Type B pancreatic cell (in vitro differentiated cells): ENCODE measurements around the gene TEX13D. TPM values are rescaled to one million over a fixed set of nuclear protein-coding genes. Genes with fewer than 3 reads are reported as not detected.
"Not testable (repeated sequence)": the region's sequence is repeated elsewhere in the genome, so short reads cannot be mapped to it uniquely, and the experiment has no call there.

ENCODE experiments used
- DNase-seq: peaks from one replicate; pipeline ENCODE4 v3.0.0; 2021; ENCODE audit warnings: mixed read lengths; ENCODE audit not compliant: unreplicated experiment; ENCODE audit errors: extremely low spot score
- H3K27ac Mint-ChIP-seq: 2 replicates; pipeline ENCODE4 v1.8.0; 2021; ENCODE audit warnings: mild to moderate bottlenecking, mixed read lengths
- H3K27me3 Mint-ChIP-seq: 2 replicates; pipeline ENCODE4 v1.8.0; 2021; ENCODE audit warnings: mixed read lengths
- H3K36me3 Mint-ChIP-seq: 2 replicates; pipeline ENCODE4 v1.8.0; 2021; ENCODE audit warnings: mixed read lengths
- H3K4me1 Mint-ChIP-seq: one replicate; pipeline ENCODE4 v1.8.0; 2021; ENCODE audit warnings: mixed read lengths; ENCODE audit not compliant: unreplicated experiment
- H3K4me3 Mint-ChIP-seq: 2 replicates; pipeline ENCODE4 v1.8.0; 2021; ENCODE audit warnings: mild to moderate bottlenecking, mixed read lengths
- H3K9me3 Mint-ChIP-seq: 2 replicates; pipeline ENCODE4 v1.8.0; 2021; ENCODE audit warnings: mixed read lengths
- total RNA-seq: library from RNA; stranded (reverse); gene quantifications from 2 replicates; pipeline ENCODE4 v1.2.1, GENCODE V29; 2021; ENCODE audit warnings: low replicate concordance
- TF ChIP-seq, protein P1 (sequence below): fragments of 200-600 bp; sonication (generic); conservative IDR thresholded peaks from 2 replicates; pipeline ENCODE4 v1.5.0; 2021; ENCODE audit warnings: antibody characterized with exemption, mild to moderate bottlenecking

TEX13D gene
- total RNA-seq, 1 donor from 2014 or later = not detected

GRCh38 chrX:124325732-124326131, 6.7 kb upstream of the TEX13D start:
- H3K4me1 Mint-ChIP-seq = no peaks in the 10 kb centered on the region
- no peak for DNase-seq
- no peaks in the 10 kb centered on the region for H3K9me3 Mint-ChIP-seq
- H3K27ac Mint-ChIP-seq = no peak overlapping the region
- no peaks in the 10 kb centered on the region for H3K36me3 Mint-ChIP-seq
- TF ChIP-seq, protein P1, sequence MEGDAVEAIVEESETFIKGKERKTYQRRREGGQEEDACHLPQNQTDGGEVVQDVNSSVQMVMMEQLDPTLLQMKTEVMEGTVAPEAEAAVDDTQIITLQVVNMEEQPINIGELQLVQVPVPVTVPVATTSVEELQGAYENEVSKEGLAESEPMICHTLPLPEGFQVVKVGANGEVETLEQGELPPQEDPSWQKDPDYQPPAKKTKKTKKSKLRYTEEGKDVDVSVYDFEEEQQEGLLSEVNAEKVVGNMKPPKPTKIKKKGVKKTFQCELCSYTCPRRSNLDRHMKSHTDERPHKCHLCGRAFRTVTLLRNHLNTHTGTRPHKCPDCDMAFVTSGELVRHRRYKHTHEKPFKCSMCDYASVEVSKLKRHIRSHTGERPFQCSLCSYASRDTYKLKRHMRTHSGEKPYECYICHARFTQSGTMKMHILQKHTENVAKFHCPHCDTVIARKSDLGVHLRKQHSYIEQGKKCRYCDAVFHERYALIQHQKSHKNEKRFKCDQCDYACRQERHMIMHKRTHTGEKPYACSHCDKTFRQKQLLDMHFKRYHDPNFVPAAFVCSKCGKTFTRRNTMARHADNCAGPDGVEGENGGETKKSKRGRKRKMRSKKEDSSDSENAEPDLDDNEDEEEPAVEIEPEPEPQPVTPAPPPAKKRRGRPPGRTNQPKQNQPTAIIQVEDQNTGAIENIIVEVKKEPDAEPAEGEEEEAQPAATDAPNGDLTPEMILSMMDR = no peak
- no peak overlapping the region for H3K4me3 Mint-ChIP-seq
- H3K27me3 Mint-ChIP-seq = no peaks in the 10 kb centered on the region

DNA sequence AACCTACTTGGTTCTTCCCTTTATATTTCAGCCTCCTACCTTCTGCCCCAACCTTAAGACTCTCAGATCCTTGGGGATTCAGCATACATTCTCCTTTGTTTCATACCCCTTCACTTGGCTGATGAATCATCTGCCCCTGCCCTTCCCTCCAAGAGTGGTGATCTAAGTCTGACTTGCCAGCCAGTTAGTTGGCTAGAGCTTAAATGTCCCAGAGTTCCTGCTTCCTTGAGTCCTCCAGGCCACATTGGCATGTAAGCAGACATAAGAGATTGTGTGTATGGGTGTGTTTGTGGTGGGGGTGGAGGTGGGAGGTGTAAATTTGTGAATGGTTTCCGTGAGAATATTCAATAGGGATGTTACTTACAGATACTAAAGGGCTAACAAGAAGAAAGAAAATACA, 3.7 kb upstream of the TEX13D start:
- Mint-ChIP-seq H3K4me3 (no peak overlapping the region), H3K36me3 (no peaks in the 10 kb centered on the region), H3K27ac (no peak overlapping the region), H3K27me3 (no peaks in the 10 kb centered on the region), H3K9me3 (no peaks in the 10 kb centered on the region), H3K4me1 (no peaks in the 10 kb centered on the region)
- no peak for DNase-seq
- TF ChIP-seq, protein P1 = no peak

- TF ChIP-seq, protein P1 = no peak
- H3K27me3 Mint-ChIP-seq = peaks cover 7% of the 10 kb centered on the region
Measured at GRCh38 chrX:124333862-124334261, 1.4 kb downstream of the TEX13D start.

GRCh38 chrX:124334555-124334954, 2.1 kb downstream of the TEX13D start:
- not testable (repeated sequence) for H3K36me3 Mint-ChIP-seq, H3K27me3 Mint-ChIP-seq, H3K27ac Mint-ChIP-seq, H3K9me3 Mint-ChIP-seq, H3K4me1 Mint-ChIP-seq, DNase-seq, H3K4me3 Mint-ChIP-seq

More at GRCh38 chrX:124333862-124334261, 1.4 kb downstream of the TEX13D start:
- no peaks in the 10 kb centered on the region for H3K36me3 Mint-ChIP-seq
- H3K27ac Mint-ChIP-seq = no peak overlapping the region
- no peak overlapping the region for H3K4me3 Mint-ChIP-seq
- no peaks in the 10 kb centered on the region for H3K4me1 Mint-ChIP-seq
- DNase-seq = no peak
- no peaks in the 10 kb centered on the region for H3K9me3 Mint-ChIP-seq

GRCh38 chrX:124335598-124335997, 3.1 kb downstream of the TEX13D start:
- TF ChIP-seq, protein P1 = no peak
- Mint-ChIP-seq H3K4me1 (no peaks in the 10 kb centered on the region), H3K27ac (no peak overlapping the region), H3K4me3 (no peak overlapping the region), H3K36me3 (no peaks in the 10 kb centered on the region), H3K9me3 (no peaks in the 10 kb centered on the region), H3K27me3 (peaks cover 7% of the 10 kb centered on the region)
- DNase-seq = no peak

- TF ChIP-seq, protein P1 = no peak
- Mint-ChIP-seq H3K27me3 (peaks cover 7% of the 10 kb centered on the region), H3K36me3 (no peaks in the 10 kb centered on the region), H3K4me1 (no peaks in the 10 kb centered on the region), H3K9me3 (no peaks in the 10 kb centered on the region), H3K4me3 (no peak overlapping the region), H3K27ac (no peak overlapping the region)
- no peak for DNase-seq
Measured at GRCh38 chrX:124337916-124338315, 5.5 kb downstream of the TEX13D start.
